GM12878 (cell line): ENCODE measurements around the gene XRCC6. TPM values are rescaled to one million over a fixed set of nuclear protein-coding genes. Genes with fewer than 3 reads are reported as not detected.
A peak's percentile ranks its signal among the peaks of the same experiment; 100 is the strongest.

Source experiments
- CEBPB ChIP-seq, 2 experiments: fragments of 150-350 bp in 1 of 2; IDR thresholded peaks; 2 replicates each; pipeline ENCODE4 v1.6.1; 2012 to 2014; ENCODE audit warnings: low read depth in 2 of 2, low read length in 2 of 2, borderline replicate concordance in 1 of 2, inconsistent platforms in 1 of 2
- CHD2 ChIP-seq: IDR thresholded peaks from 2 replicates; pipeline ENCODE4 v1.6.1; 2011; ENCODE audit warnings: low read depth, low read length, improper control_type of control experiment, borderline replicate concordance
- DPF2 ChIP-seq: fragments of 450-650 bp; IDR thresholded peaks from 2 replicates; pipeline ENCODE4 v1.6.1; 2017; ENCODE audit warnings: mild to moderate bottlenecking
- HDAC2 ChIP-seq: fragments of 200-600 bp; sonication (generic); IDR thresholded peaks from 2 replicates; pipeline ENCODE4 v1.6.1; 2017
- IRF4 ChIP-seq: IDR thresholded peaks from 2 replicates; pipeline ENCODE4 v1.6.1; 2011; ENCODE audit warnings: low read depth, low read length
- POLR2AphosphoS2 ChIP-seq: IDR thresholded peaks from 2 replicates; pipeline ENCODE4 v1.6.1; 2011; ENCODE audit warnings: low read depth, mild to moderate bottlenecking, low read length, improper control_type of control experiment, moderate library complexity
- RBBP5 ChIP-seq: fragments of 200-600 bp; sonication (generic); conservative IDR thresholded peaks from 2 replicates; pipeline ENCODE4 v1.6.1; 2016
- RELA ChIP-seq: fragments of 450-650 bp; IDR thresholded peaks from 2 replicates; pipeline ENCODE4 v1.8.0; 2014; ENCODE audit warnings: borderline replicate concordance; ENCODE audit not compliant: partially characterized antibody
- SREBF2 ChIP-seq: IDR thresholded peaks from 2 replicates; pipeline ENCODE4 v1.6.1; 2012; ENCODE audit warnings: mild to moderate bottlenecking, low read length
- TCF12 ChIP-seq: IDR thresholded peaks from 2 replicates; pipeline ENCODE4 v1.6.1; 2011; ENCODE audit warnings: low read depth, mild to moderate bottlenecking, low read length
- polyA plus RNA-seq, 11 experiments: library from polyadenylated mRNA; depleted of rRNA in 4 of 11; unstranded in 6 of 11; stranded (reverse) in 5 of 11; fragments of >200 nt; fragmentation: Nextera tagmentation in 4 of 11; fragmentation: Illumina TruSeq in 1 of 11; extraction: Ambion mirVana in 4 of 11; extraction: Trizol in 1 of 11; gene quantifications; 1 replicate in 1 of 11; 2 replicates in 10 of 11; pipeline versions ENCODE4 v1.2.1 to v1.2.3, GENCODE V29; 2011 to 2016; ENCODE audit warnings: inconsistent platforms in 2 of 11, missing spikeins in 2 of 11, low read depth in 1 of 11
- total RNA-seq, 4 experiments: library from RNA; depleted of rRNA in 3 of 4; stranded (reverse); fragments of >200 nt in 3 of 4; fragmentation: Illumina TruSeq in 1 of 4; extraction: Trizol in 1 of 4; gene quantifications; 2 replicates each; pipeline versions ENCODE4 v1.2.1 to v1.2.3, GENCODE V29; 2013 to 2021
- TF ChIP-seq, protein P1 (sequence below): IDR thresholded peaks from 2 replicates; pipeline ENCODE4 v1.6.1; 2012; ENCODE audit warnings: improper control_type of control experiment, low read depth, low read length; ENCODE audit not compliant: insufficient replicate concordance
- TF ChIP-seq, protein P2 (sequence below): fragments of 450-650 bp; IDR thresholded peaks from 2 replicates; pipeline ENCODE4 v1.6.1; 2017; ENCODE audit warnings: antibody characterized with exemption, mild to moderate bottlenecking, moderate library complexity
- TF ChIP-seq, protein P3 (sequence below): fragments of 450-650 bp; IDR thresholded peaks from 2 replicates; pipeline ENCODE4 v1.6.1; 2017; ENCODE audit warnings: mild to moderate bottlenecking, moderate library complexity
- TF ChIP-seq, protein P4 (sequence below): IDR thresholded peaks from 2 replicates; pipeline ENCODE4 v1.6.1; 2012; ENCODE audit warnings: low read length, inconsistent platforms

Gene XRCC6
- total and polyA plus RNA-seq, 10 of the 15 experiments (the other 5 are each of a cell fraction or from before 2014, with no cell fraction given), result 186 to 718 (median 348) TPM

DNA sequence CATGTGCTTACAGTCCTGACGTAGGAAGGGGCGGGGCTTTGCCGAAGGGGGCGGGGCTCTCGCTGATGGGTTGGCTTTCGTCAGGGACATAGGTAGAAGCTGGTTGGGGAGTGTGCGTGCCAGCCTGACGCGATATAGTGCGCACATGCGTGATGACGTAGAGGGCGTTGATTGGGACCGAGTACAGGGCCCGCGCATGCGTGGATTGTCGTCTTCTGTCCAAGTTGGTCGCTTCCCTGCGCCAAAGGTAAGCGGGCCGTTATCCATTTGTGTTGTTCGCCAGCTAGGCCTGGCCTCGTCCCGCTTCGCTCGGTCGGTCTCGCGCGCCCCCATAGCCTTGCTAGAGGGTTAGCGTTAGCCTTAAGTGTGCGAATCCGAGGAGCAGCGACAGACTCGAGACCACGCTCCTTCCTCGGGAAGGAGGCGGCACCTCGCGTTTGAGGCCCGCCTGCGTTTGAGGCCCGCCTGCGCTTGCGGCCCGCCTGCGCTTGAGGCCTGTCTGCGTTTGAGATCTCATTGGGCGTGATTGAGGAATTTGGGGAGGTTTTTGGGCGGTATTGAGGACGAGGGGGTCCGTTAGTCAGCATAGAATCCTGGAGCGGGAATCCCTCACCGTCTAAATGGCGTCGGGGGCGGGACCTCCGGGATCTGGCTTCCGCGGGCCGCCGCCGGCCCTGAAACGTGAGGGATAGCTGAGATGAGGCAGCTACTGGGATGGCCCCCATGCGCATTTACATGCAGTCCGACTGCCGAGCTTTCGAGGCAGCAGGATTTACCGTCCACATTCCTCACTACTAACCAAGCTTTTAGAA lies at the start of gene XRCC6 (continued):
- TF ChIP-seq, protein P1, sequence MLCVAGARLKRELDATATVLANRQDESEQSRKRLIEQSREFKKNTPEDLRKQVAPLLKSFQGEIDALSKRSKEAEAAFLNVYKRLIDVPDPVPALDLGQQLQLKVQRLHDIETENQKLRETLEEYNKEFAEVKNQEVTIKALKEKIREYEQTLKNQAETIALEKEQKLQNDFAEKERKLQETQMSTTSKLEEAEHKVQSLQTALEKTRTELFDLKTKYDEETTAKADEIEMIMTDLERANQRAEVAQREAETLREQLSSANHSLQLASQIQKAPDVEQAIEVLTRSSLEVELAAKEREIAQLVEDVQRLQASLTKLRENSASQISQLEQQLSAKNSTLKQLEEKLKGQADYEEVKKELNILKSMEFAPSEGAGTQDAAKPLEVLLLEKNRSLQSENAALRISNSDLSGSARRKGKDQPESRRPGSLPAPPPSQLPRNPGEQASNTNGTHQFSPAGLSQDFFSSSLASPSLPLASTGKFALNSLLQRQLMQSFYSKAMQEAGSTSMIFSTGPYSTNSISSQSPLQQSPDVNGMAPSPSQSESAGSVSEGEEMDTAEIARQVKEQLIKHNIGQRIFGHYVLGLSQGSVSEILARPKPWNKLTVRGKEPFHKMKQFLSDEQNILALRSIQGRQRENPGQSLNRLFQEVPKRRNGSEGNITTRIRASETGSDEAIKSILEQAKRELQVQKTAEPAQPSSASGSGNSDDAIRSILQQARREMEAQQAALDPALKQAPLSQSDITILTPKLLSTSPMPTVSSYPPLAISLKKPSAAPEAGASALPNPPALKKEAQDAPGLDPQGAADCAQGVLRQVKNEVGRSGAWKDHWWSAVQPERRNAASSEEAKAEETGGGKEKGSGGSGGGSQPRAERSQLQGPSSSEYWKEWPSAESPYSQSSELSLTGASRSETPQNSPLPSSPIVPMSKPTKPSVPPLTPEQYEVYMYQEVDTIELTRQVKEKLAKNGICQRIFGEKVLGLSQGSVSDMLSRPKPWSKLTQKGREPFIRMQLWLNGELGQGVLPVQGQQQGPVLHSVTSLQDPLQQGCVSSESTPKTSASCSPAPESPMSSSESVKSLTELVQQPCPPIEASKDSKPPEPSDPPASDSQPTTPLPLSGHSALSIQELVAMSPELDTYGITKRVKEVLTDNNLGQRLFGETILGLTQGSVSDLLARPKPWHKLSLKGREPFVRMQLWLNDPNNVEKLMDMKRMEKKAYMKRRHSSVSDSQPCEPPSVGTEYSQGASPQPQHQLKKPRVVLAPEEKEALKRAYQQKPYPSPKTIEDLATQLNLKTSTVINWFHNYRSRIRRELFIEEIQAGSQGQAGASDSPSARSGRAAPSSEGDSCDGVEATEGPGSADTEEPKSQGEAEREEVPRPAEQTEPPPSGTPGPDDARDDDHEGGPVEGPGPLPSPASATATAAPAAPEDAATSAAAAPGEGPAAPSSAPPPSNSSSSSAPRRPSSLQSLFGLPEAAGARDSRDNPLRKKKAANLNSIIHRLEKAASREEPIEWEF, result no peak
- no peak; the same call in 1 of the 2 replicates for TF ChIP-seq DPF2
- TF ChIP-seq TCF12, result no peak
- TF ChIP-seq POLR2AphosphoS2, result 0 out of 2 replicates have a peak, but pooled peaks have one; percentile 71
- TF ChIP-seq RBBP5, result no peak
- no peak for TF ChIP-seq HDAC2
- 0 out of 2 replicates have a peak, but pooled peaks have one; percentile 3 for TF ChIP-seq CHD2
- TF ChIP-seq IRF4, result no peak
- TF ChIP-seq, protein P2, sequence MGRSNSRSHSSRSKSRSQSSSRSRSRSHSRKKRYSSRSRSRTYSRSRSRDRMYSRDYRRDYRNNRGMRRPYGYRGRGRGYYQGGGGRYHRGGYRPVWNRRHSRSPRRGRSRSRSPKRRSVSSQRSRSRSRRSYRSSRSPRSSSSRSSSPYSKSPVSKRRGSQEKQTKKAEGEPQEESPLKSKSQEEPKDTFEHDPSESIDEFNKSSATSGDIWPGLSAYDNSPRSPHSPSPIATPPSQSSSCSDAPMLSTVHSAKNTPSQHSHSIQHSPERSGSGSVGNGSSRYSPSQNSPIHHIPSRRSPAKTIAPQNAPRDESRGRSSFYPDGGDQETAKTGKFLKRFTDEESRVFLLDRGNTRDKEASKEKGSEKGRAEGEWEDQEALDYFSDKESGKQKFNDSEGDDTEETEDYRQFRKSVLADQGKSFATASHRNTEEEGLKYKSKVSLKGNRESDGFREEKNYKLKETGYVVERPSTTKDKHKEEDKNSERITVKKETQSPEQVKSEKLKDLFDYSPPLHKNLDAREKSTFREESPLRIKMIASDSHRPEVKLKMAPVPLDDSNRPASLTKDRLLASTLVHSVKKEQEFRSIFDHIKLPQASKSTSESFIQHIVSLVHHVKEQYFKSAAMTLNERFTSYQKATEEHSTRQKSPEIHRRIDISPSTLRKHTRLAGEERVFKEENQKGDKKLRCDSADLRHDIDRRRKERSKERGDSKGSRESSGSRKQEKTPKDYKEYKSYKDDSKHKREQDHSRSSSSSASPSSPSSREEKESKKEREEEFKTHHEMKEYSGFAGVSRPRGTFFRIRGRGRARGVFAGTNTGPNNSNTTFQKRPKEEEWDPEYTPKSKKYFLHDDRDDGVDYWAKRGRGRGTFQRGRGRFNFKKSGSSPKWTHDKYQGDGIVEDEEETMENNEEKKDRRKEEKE, result no peak
- no peak for TF ChIP-seq CEBPB (IDR thresholded peaks at IDR 0.05; ENCODE audit: borderline replicate concordance in 1 of 2, low read depth in 2 of 2, low read length in 2 of 2)
- TF ChIP-seq, protein P3, sequence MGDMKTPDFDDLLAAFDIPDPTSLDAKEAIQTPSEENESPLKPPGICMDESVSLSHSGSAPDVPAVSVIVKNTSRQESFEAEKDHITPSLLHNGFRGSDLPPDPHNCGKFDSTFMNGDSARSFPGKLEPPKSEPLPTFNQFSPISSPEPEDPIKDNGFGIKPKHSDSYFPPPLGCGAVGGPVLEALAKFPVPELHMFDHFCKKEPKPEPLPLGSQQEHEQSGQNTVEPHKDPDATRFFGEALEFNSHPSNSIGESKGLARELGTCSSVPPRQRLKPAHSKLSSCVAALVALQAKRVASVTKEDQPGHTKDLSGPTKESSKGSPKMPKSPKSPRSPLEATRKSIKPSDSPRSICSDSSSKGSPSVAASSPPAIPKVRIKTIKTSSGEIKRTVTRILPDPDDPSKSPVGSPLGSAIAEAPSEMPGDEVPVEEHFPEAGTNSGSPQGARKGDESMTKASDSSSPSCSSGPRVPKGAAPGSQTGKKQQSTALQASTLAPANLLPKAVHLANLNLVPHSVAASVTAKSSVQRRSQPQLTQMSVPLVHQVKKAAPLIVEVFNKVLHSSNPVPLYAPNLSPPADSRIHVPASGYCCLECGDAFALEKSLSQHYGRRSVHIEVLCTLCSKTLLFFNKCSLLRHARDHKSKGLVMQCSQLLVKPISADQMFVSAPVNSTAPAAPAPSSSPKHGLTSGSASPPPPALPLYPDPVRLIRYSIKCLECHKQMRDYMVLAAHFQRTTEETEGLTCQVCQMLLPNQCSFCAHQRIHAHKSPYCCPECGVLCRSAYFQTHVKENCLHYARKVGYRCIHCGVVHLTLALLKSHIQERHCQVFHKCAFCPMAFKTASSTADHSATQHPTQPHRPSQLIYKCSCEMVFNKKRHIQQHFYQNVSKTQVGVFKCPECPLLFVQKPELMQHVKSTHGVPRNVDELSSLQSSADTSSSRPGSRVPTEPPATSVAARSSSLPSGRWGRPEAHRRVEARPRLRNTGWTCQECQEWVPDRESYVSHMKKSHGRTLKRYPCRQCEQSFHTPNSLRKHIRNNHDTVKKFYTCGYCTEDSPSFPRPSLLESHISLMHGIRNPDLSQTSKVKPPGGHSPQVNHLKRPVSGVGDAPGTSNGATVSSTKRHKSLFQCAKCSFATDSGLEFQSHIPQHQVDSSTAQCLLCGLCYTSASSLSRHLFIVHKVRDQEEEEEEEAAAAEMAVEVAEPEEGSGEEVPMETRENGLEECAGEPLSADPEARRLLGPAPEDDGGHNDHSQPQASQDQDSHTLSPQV, result no peak
- TF ChIP-seq, protein P4, sequence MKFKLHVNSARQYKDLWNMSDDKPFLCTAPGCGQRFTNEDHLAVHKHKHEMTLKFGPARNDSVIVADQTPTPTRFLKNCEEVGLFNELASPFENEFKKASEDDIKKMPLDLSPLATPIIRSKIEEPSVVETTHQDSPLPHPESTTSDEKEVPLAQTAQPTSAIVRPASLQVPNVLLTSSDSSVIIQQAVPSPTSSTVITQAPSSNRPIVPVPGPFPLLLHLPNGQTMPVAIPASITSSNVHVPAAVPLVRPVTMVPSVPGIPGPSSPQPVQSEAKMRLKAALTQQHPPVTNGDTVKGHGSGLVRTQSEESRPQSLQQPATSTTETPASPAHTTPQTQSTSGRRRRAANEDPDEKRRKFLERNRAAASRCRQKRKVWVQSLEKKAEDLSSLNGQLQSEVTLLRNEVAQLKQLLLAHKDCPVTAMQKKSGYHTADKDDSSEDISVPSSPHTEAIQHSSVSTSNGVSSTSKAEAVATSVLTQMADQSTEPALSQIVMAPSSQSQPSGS, result no peak
- TF ChIP-seq RELA, result peak; percentile 47
- TF ChIP-seq SREBF2, result no peak
